ENCODE data around the gene APC2. TPM values are rescaled to one million over a fixed set of nuclear protein-coding genes. Genes with fewer than 3 reads are reported as not detected.
A peak's percentile ranks its signal among the peaks of the same experiment; 100 is the strongest.

APC2 gene
- total RNA-seq, 1 donor from 2014 or later = 0.59 TPM

DNA sequence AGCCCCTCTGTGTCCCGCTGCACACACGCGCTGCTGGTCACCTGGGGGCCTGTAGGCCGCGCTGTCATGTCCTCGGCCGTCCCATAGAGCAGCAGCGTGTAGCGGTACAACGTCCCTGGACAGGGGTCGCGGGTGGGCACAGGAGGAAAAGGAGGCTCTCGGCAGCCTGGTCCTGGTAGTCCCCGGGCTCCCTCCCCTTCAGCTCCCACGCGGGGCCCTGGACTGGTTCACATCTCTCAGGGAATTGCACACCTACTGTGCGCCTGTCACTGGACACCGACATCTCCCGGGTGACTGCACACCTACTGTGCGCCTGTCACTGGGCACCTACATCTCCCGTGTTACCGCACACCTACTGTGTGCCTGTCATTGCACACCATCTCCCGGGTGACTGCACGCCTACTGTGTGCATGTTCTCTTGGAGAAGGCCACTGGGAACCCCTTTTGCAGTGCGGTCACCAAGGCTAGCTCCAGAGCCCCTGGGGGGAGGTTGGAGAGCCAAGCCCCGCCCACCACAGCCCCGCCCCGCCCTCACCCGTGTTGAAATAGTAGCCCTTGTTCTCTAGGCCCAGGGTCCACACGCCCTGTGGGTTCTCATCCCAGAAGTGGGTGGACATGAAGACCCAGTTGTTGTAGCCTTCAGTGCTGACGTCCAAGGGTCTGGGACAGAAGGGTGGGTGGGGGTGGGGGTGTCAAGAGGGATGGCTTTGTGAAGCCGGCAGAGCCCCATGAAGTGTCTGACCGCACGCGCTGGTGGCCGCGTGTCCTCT, 32.6 kb downstream of the APC2 start:
- DNase-seq = no peak

DNA sequence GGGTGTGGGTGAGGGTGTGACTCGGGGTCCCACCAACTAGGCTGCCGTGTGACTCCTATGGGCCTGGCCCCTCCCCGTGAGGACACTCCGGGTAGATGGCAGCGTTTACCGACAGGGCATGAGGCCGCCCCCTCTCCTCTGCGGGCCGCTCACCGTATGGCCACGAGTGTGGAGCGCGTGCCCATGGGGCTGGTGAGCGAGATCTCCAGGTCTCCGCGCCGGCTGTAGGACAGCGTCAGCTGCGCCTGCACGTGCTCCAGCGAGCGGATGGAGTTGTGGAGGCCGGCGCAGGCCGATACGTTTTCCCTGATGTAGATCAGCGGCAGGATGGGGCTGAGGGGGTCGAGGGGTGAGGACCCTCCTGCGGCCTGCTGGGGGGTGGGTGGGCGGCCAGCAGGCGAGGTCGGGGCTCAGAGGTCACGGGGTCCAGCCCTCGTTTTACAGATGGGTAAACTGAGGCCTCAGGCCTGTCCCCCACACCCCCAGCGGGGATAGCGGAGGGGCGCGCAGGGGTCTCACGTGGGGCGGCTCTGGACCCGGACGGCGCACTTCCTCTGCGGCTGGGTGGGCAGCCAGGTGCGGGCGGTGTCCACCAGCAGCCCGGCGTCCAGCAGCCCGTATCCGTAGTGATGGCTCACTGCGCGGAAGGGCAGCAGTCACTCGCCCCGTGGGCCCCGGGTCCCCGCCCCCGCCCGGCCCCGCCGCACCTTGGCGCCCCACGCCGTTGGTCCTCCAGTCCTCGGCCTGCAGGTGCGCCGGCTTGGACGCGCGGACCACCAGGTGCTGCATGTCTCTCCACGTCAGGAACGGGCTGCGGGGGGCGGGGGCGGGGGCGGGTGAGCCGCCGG, 33.4 kb downstream of the APC2 start:
- DNase-seq = no peak

DNA sequence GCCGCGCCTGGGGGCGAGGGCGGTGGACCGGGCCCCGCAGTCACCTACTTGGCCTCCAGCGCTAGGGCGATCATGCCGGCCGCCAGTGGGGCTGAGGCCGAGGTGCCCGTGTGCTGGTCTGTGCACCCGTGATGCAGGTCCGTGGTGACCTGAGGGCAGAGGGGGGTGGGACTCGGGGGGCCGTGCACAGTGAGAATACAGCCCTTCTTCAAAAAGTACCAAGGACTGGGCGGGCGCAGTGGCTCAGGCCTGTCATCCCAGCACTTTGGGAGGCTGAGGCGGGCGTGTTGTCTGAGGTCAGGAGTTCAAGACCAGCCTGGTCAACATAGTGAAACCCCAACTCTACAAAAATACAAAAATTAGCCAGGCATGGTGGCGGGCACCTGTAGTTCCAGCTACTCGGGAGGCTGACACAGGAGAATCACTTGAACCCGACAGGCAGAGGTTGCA, 34.1 kb downstream of the APC2 start:
- no peak for DNase-seq

DNA sequence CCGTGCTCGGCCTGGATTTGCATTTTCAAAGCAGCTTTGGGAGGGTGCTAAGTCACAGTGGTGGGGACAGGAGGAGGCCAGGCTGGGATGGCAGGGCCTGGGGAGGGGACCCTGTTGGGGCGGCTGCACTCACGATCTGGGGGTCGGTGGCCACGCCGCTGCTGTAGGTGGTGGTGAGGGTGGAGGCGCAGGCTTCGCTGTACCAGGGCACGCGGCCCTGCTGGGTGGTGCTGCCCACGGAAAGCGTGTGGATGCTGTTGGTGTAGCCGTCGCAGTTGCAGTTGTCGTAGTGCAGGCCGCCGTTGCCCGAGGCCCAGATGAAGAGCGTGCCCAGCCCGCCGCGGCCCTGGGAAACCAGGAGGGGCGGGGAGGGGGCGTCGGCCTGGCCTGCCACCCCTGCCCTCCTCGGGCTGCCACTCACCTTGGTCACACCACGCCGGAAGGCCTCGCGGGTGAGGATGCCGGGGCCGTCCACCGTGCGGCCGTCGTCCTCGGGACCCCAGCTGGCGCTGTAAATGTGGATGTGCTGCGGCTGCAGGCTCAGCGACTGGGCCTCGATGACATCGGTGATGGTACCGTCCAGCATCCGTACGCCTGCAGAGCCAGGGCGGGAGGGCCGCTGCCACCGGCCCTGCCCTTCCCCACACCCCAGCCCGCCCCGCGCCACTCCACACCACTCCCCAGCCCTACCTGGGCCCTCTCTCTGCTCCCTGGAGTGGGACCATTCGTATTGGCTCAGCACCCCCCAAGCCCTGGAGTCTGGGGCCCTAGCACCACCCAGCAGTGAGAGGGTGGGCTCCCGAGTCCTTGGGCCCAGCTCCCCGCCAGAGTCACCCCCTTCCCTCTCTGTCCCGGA, 37.0 kb downstream of the APC2 start:
- no peak for DNase-seq

DNA sequence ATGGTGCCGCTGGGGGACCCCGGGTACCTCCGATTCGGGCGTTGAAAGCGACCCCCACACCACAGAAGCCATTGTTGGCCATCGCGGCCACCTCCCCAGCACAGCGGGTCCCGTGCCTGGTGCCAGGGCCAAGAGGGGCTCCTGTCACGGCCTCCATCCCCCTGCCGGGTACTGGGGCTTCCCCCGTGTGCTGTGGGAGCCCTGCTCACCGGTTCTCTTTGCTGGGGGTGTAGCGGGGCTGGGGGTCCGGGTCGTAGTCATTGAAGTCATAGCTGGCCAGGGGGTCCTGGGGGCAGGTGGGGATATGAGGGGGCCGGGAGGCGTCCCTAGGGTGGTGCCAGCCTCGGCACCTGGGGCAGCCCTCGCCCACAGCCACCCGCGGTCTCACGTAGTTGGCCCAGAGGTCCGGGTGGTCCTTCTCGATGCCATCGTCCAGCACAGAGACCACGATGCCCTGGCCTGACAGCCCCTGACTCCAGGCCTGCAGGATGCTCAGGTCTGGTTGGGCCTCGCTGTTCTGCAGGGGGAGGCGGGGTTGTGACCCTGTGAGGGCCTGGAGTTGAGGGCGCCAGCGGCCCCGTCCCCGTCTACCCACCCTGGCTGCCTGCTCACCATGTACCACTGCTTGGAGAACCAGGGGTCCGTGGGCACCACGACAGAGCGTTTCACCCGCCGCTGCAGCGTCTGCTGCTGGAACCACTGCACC, 37.8 kb downstream of the APC2 start:
- DNase-seq = no peak

DNA sequence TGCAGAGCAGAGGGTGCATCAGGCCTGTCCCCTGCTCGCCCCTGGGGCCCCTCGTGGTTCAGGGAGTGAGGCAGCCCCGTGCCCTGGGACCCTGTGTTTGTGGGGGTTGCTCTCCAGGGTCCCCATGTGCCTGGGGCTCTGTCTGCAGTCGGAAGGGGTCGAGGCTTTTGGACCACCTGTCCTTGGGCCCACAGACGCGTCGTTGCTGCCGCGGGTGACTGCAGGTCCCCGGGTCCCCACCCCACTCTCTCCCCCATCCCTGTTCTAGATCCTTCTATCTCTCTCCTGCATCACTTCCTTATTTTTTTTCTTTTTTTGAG, 38.3 kb downstream of the APC2 start:
- no peak for DNase-seq

DNA sequence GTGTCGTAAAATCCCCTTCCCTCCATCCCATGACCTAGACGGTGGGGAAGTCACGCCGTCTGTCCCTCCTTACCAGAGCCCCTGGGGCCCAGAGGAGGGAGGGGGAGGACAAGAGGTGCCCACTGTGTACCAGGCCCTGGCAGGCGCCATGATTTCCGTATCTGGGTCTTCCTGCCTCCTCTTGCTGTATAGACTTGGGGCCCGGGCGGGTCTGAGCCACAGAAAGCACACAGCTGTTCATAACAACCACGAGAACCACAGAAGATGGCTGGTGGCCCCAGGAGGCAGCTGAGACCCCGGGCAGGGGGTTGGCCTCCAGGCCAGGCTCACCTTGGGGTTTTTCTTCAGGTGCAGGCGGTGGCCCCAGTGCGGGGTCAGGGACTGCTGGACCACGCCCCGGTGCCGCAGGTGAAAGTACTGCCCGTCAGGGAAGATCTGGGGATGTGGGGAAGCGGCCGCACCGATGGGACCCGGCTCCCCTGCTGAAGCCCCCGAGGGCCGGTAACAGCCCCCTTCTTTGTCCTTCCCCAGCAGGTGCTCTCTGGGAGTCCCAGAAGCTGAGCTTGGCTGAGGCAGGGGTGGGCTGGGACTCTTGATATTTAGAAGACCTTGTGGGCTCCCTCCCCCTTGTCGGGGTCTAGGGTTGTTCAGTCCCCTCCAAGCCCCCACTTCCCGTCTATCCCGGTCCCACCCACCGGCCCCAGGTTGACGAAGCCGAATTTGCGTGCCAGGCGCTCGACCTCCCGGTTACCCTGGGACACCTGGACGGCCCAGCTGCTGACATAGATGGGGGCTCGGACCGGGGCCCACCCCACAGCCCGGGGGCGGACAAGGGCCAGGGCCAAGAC, 39.8 kb downstream of the APC2 start:
- DNase-seq = no peak

DNA sequence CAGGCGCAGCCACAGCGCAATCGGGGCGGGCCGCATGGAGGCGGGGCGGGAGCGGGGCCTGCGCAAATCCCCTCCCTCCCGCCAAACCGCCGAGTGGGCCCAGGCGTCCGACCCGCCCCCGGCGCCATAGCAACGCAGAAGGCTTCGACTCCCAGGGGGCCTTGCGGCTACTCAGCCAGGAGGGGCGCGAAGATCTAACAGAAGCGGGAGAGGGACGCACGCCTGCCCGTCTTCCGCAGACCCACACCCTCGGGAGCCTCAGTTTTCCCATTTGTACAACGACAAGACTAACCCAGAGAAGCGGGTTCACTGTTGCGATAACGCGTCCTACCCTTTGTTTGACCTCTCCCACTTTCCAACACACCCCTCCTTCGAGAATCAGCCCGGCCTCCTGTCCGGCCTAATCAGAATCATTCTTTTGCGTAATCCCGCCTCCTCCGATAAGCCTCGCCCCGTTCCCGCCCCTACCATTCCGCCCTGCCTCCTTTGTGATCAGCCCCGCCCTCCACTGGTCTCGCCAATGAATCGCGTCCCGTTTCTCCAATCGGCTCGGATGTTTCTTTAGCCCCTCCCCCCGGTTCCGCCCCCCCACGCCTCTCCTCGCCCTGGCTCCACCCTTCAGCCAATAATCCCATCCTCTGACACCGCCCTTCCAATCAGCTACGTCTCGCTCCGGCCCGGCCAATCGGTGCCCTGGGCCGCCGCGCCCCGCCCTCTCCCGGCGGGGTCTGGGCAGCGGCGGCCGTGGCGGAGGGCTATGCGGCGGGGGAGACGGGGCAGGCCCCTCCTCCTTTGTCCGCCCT, 40.6 kb downstream of the APC2 start, which contains the start of gene PCSK4:
Gene PCSK4 (minus strand): TSS at position 40 of the 803 bp plus-strand sequence. CDS start 4 bp downstream, at position 36.
- DNase-seq = peak; percentile 100

DNA sequence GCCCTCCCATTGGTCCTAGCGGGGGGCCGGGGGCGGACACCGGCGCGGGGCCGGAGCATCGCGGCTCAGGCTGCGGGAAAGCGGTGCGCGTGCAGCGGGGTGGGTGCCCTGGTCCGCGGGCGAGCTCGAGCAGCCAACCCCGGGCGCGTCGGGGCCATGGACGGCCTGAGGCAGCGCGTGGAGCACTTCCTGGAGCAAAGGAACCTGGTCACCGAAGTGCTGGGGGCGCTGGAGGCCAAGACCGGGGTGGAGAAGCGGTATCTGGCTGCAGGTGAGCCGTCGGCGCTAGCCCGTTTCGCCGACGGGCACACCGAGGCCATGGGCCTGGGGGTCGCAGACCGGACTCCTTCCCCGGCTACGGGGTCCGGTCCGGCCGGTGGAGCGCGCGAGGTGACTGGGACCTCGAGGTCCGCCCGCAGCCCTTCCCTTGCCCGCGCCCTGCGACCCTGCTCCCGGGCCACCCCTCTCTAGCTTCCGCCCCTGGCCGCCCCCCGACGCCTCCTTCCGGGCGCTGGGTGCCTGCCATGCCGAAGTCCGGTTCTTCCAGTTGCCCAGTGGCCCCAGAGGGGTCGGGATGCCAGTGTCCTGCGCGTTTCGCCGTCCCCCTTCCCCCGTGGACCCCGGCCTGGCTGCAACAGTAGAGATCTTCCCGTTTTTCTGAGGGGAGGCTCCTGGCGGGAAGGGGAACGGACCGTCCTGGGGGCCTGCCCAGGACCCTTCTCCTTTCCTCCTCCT, 41.4 kb downstream of the APC2 start, which contains the start of gene REEP6:
Gene REEP6 (plus strand): TSS at position 68 of the 735 bp plus-strand sequence. CDS start 89 bp downstream, at position 157.
- DNase-seq = no peak

DNA sequence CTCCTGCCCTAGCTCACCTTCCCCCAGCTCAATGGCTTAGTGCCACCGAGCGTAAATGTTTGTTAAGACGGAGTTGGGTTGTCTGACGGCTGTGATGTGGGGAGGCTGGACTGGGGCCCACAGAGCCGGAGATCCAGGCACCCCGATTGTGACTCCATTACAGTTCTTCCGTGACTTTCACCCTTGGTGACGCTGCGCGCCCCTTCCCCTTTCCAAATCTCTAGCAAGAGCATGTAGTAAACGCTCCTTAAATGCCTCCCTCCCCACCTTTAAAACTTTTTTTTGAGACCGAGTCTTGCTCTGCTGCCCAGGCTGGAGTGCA, 41.9 kb downstream of the APC2 start:
- DNase-seq = no peak

DNA sequence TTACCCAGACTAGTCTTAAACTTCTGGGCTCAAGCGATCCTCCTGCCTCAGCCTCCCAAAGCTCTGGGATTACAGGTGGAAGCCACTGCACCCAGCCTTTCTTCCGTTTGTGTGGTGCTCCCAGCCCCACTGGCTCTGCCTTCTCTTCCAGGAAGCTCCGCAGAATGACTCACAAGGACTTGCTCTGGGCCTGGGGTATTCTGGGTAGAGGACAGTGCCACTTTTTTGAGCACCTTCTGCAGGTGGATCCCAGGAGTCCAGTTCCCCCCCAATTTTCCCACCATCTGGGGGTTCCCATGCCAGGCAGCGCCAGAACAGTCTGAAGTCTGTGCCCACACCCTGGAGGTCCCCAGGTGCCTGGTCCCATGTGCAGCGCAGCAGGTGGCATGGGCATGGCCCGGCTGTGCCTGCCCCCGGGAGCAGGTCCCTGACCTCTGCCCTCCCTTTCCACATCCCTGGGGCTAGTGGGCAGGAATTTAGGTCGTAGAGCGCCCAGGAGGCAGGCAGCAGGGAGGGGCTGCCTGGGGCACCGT, 42.6 kb downstream of the APC2 start:
- no peak for DNase-seq

DNA sequence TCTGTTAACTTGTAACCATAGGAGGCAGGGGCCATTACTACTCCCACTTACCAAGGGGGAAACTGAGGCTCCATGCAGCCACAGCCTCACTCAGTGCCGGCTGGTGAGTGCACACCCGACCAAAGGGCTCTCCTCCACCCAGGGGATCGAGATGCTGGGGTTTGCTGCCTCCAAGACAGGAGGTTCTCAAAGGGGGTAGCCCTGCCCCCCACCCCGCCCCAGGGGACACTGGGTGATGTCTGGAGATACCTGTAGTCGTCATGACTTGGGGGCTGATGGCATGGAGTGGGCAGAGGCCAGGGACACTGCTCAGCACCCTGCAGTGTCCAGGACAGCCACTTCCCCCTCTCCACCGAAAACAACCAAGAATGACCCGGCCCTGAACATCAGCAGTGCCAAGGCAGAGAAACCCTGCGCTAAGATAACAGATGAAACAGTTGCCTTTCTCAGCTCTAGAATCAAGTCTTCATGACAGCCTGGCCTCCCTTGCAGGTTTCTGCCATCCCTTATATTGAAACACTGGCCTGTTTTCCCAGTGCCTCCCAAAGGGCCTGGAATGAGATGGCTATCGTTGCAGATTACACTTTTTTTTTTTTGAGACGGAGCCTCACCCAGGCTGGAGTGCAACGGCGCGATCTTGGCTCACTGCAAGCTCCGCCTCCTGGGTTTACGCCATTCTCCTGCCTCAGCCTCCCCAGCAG, 44.3 kb downstream of the APC2 start:
- no peak for DNase-seq

DNA sequence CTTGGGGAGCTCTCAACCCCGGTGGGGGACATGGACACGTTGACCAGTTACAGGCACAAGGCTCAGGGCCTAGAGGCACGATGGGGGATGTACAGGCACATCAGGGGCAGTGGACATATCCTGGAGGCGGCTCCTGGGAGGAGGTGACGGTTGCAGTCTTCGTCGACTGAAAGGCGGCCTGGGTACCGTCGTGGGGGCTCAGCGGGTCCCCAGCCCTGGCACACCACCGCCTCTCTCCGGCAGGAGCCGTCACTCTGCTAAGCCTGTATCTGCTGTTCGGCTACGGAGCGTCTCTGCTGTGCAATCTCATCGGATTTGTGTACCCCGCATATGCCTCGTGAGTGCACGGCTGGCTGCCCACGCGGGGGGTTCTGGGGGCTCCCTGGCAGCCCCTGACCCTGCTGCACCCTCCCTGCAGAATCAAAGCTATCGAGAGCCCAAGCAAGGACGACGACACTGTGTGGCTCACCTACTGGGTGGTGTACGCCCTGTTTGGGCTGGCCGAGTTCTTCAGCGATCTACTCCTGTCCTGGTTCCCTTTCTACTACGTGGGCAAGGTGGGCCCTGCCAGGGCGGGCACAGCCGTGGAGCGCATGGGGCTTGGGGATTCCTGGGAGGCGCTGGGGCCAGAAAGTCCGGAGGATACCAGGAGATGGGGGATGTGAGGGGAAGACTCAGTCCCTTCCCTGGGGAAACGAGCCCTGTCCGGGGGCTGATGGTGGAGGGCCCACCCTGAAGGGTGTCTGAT, 45.3 kb downstream of the APC2 start:
- no peak for DNase-seq

DNA sequence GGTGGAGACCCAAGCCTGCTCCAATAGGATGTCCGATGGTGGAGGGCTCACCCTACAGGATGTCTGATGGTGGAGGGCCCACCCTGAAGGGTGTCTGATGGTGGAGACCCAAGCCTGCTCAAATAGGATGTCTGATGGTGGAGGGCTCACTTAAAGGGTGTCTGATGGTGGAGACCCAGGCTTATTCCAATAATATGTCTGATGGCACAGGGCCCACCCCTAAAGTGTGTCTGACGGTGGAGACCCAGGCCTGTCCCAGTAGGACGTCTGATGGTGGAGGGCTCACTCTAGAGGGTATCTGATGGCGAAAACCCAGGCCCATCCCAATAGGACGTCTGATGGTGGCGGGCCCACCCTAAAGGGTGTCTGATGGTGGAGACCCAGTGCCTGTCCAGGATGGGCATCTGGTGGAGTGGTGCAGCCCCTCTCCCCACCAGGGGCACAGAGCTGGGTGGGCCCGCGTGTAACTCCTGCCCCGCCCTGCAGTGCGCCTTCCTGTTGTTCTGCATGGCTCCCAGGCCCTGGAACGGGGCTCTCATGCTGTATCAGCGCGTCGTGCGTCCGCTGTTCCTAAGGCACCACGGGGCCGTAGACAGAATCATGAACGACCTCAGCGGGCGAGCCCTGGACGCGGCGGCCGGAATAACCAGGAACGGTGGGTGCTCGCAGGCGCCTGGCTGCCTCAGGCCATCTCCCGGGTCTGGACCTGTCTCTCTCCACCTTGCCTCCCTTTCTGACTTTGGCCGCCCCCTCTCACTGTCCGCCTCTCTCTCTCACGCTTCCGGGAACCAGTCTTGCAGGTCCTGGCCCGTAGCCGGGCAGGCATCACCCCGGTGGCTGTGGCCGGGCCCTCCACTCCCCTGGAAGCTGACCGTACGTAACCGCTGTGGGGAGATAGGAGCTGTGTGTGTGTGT, 46.1 kb downstream of the APC2 start:
- DNase-seq = no peak

DNA sequence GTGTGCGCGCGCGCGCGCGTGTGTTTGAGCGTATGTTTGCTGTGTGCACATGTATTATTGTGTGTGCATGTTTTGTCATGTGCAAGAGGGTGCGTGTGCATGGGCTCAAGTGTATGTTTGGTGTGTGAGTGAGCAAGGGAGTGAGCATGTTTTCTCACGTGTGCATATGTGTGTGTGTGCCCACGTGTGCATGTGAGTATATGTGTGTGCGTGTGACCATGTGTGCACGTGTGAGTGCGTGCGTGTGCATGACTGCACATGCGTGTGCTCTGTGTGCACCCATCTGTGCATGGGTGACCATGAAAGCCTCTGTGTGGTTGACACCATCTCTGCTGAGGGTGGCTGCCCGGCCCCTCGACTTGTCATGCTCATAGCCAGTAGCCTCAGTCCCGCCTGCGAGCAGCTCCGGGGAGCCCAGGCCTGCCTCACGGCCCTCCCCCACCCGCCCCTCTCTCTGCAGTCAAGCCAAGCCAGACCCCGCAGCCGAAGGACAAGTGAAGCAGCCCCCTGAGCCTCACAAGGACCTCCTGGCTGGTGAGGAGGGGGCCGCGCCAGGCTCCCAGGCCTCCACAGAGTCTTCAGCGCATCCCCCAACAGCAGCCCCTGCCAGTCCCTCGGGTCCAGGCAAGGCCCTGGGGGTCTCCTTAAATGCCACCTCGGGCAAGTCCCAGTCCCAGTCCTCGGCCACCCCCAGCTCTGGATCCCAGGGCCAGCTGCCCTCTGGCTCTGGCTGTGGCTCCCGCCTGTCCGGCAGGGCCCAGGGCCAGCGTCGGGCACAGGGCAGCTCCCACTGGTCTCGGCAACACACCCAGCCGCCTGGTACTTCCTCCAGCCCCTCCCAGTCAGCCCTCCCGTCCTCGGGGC, 47.0 kb downstream of the APC2 start:
- DNase-seq = no peak

All from skin of body (tissue), 2 donors.